SU-DHL-6 (cell line): ENCODE measurements around the gene VPS13D.

Experiments
- H2AFZ ChIP-seq: fragments of 200-600 bp; sonication (generic); 2 replicates; pipeline ENCODE4 v1.6.1; 2014; ENCODE audit warnings: low read depth, mild to moderate bottlenecking, moderate library complexity, mixed read lengths, antibody characterized with exemption, low read length; ENCODE audit not compliant: severe bottlenecking
- H3F3A ChIP-seq: fragments of 200-600 bp; shearing (Covaris generic); 2 replicates; pipeline ENCODE4 v1.6.0; 2016; ENCODE audit warnings: antibody characterized with exemption, mild to moderate bottlenecking; ENCODE audit not compliant: insufficient read depth
- H3K27ac ChIP-seq: fragments of 200-600 bp; sonication (generic); 2 replicates; pipeline ENCODE4 v1.5.1; 2016; ENCODE audit warnings: low read depth, mild to moderate bottlenecking, low read length, moderate library complexity, mixed read lengths
- H3K27me3 ChIP-seq: fragments of 200-600 bp; sonication (generic), shearing (Covaris generic); 2 replicates; pipeline ENCODE4 v1.6.0; 2014; ENCODE audit warnings: mild to moderate bottlenecking, low read length
- H3K36me3 ChIP-seq: fragments of 200-600 bp; sonication (generic); 2 replicates; pipeline ENCODE4 v1.6.1; 2014; ENCODE audit warnings: mild to moderate bottlenecking, low read length, mixed read lengths
- H3K4me2 ChIP-seq: fragments of 300-600, 200-600 bp; shearing (Covaris generic), sonication (generic); 2 replicates; pipeline ENCODE4 v1.6.0; 2014; ENCODE audit warnings: low read length, low read depth, mild to moderate bottlenecking; ENCODE audit not compliant: poor library complexity, severe bottlenecking
- H3K4me3 ChIP-seq: fragments of 200-600 bp; sonication (generic); 2 replicates; pipeline ENCODE4 v1.5.1; 2014; ENCODE audit warnings: antibody characterized with exemption, low read length, mild to moderate bottlenecking, mixed read lengths; ENCODE audit not compliant: insufficient read depth, poor library complexity, severe bottlenecking
- H3K79me2 ChIP-seq: fragments of 200-600 bp; sonication (generic); 2 replicates; pipeline ENCODE4 v1.6.1; 2014; ENCODE audit warnings: mild to moderate bottlenecking, low read length, moderate library complexity; ENCODE audit not compliant: insufficient read depth
- H3K9ac ChIP-seq: fragments of 200-600 bp; sonication (generic); 2 replicates; pipeline ENCODE4 v1.7.0; 2014; ENCODE audit warnings: mild to moderate bottlenecking, low read length
- H3K9me2 ChIP-seq: fragments of 200-600 bp; sonication (generic); replicated peaks from 2 replicates; pipeline ENCODE4 v1.6.1; 2014; ENCODE audit warnings: low read length; ENCODE audit not compliant: insufficient read depth
- H3K9me3 ChIP-seq: fragments of 200-600 bp; sonication (generic); 2 replicates; pipeline ENCODE4 v1.6.1; 2014; ENCODE audit warnings: low read length, mixed read lengths; ENCODE audit not compliant: insufficient read depth
- H4K20me1 ChIP-seq: fragments of 200-600 bp; sonication (generic); 2 replicates; pipeline ENCODE4 v1.6.1; 2014; ENCODE audit warnings: low read depth, mild to moderate bottlenecking, antibody characterized with exemption, low read length, moderate library complexity, mixed read lengths
- EZH2phosphoT487 ChIP-seq: fragments of 200-600 bp; sonication (generic), shearing (Covaris generic); conservative IDR thresholded peaks from 2 replicates; pipeline ENCODE4 v1.6.1; 2018; ENCODE audit warnings: mild to moderate bottlenecking, antibody characterized with exemption, low read length, moderate library complexity, mixed read lengths
- TF ChIP-seq, protein P1 (sequence below): fragments of 200-600 bp; sonication (generic); IDR thresholded peaks from one replicate; pipeline ENCODE4 v1.5.1; 2017; ENCODE audit warnings: antibody characterized with exemption, mild to moderate bottlenecking, low read length, moderate library complexity; ENCODE audit not compliant: insufficient read depth, poor library complexity, severe bottlenecking

Gene VPS13D

DNA sequence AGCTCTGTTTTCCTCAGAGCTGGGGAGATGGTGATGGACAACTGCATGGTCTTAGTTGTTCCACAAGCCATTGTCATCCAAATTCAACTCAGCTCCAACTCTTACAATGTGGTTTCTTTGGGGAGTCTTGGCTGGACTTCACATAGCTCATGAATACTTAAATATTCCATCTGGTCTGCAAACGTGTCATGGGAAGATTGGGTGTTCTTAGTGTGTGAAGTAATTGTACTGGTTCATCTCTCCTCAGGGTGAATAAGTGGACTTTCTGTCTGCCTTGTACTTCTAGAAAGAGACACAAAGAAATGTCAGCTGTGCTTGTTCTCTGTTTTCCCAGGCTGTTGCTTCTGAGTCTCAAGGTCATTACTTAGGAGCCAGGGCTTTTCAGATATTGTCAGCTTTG is 106.6 kb downstream of the VPS13D start:
- no peak overlapping the region for H3K4me3 ChIP-seq
- no peak overlapping the region for H3K27ac ChIP-seq
- no peaks in the 10 kb centered on the region for H3K36me3 ChIP-seq

DNA sequence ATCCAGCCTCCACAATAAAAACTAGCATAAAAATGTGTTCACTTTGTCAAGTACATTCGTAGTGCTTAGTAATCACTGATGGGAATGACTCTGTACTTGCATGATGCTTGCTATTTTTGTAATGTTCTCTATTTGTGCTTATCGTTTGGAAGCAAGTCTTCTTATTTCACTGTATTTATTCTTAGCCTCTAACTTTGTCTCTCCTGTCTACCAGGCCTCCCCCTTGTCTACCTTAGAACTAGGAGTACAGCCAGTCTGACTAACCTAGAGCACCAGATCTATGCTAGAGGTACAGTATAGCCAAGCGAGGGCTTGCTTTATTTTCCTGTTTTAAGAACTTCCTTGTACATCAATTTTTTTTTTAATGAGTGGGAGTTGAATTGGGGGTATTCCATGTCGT is 108.2 kb downstream of the VPS13D start:
- H3K27ac ChIP-seq, result no peak overlapping the region
- no peaks in the 10 kb centered on the region for H3K36me3 ChIP-seq
- no peaks in the 10 kb centered on the region for H4K20me1 ChIP-seq

More for the DNA sequence above, 106.6 kb downstream of the VPS13D start:
- no peaks in the 10 kb centered on the region for H3K9me3 ChIP-seq
- H3K4me2 ChIP-seq, result no peak overlapping the region
- no peaks in the 10 kb centered on the region for H3K9me2 ChIP-seq
- H2AFZ ChIP-seq, result no peak overlapping the region
- H3F3A ChIP-seq, result no peaks in the 10 kb centered on the region
- H3K9ac ChIP-seq, result no peak overlapping the region
- TF ChIP-seq, protein P1, sequence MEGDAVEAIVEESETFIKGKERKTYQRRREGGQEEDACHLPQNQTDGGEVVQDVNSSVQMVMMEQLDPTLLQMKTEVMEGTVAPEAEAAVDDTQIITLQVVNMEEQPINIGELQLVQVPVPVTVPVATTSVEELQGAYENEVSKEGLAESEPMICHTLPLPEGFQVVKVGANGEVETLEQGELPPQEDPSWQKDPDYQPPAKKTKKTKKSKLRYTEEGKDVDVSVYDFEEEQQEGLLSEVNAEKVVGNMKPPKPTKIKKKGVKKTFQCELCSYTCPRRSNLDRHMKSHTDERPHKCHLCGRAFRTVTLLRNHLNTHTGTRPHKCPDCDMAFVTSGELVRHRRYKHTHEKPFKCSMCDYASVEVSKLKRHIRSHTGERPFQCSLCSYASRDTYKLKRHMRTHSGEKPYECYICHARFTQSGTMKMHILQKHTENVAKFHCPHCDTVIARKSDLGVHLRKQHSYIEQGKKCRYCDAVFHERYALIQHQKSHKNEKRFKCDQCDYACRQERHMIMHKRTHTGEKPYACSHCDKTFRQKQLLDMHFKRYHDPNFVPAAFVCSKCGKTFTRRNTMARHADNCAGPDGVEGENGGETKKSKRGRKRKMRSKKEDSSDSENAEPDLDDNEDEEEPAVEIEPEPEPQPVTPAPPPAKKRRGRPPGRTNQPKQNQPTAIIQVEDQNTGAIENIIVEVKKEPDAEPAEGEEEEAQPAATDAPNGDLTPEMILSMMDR, result no peak
- no peak for TF ChIP-seq EZH2phosphoT487
- no peaks in the 10 kb centered on the region for H3K79me2 ChIP-seq
- no peaks in the 10 kb centered on the region for H3K27me3 ChIP-seq
- no peaks in the 10 kb centered on the region for H4K20me1 ChIP-seq

DNA sequence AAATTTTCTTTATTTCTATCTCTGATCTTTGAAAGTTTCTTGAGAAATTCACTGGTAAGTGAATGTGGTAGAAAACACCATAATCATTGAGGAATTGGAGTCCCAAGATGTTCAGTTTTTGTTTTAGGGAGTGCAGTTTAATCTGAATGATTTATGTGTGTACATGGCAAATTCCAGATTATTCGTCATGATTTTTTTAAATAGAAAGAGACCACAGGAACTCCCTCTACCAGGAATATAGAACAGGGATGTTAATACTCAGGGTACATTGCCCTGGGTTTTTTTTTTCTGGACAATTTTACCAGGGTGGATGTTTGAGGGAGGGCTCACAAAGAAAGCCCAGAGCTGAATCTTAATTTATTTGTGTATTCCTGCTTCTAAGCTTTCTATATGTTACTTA is 109.0 kb downstream of the VPS13D start:
- no peak overlapping the region for H3K4me3 ChIP-seq
- no peaks in the 10 kb centered on the region for H3K36me3 ChIP-seq
- H3K9me2 ChIP-seq, result no peaks in the 10 kb centered on the region
- no peak overlapping the region for H2AFZ ChIP-seq
- H3F3A ChIP-seq, result no peaks in the 10 kb centered on the region
- TF ChIP-seq EZH2phosphoT487, result no peak
- TF ChIP-seq, protein P1, result no peak
- H4K20me1 ChIP-seq, result no peaks in the 10 kb centered on the region
- H3K27ac ChIP-seq, result no peak overlapping the region
- no peak overlapping the region for H3K4me2 ChIP-seq
- H3K9ac ChIP-seq, result no peak overlapping the region
- no peaks in the 10 kb centered on the region for H3K79me2 ChIP-seq
- H3K27me3 ChIP-seq, result no peaks in the 10 kb centered on the region
- no peaks in the 10 kb centered on the region for H3K9me3 ChIP-seq

More for the DNA sequence above, 108.2 kb downstream of the VPS13D start:
- no peak overlapping the region for H2AFZ ChIP-seq
- no peak overlapping the region for H3K4me2 ChIP-seq
- H3K27me3 ChIP-seq, result no peaks in the 10 kb centered on the region
- H3K9me2 ChIP-seq, result no peaks in the 10 kb centered on the region
- no peak overlapping the region for H3K9ac ChIP-seq
- no peaks in the 10 kb centered on the region for H3K9me3 ChIP-seq
- H3K4me3 ChIP-seq, result no peak overlapping the region
- no peaks in the 10 kb centered on the region for H3F3A ChIP-seq
- TF ChIP-seq, protein P1, result no peak
- no peak for TF ChIP-seq EZH2phosphoT487
- no peaks in the 10 kb centered on the region for H3K79me2 ChIP-seq

DNA sequence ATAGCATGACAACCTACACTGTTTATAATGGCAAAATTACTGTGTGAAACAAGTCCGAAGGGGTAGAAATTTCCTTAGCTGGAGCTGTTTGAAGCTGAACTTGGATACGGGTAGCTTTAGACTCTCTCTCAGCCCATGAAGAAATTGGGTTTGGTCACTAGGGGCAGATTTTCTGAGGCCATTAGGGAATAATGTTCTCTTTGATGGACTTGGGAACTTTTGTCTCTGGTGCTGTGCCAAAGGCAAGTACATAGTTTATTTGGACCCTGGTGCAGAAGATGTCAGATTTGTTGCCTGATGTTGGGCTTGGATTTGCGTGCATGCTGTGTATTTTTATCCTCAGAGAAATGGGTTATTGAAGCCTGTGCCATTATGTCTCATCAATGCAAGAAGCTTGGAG is 109.6 kb downstream of the VPS13D start:
- Histone ChIP-seq H3K27ac (no peak overlapping the region), H4K20me1 (no peaks in the 10 kb centered on the region), H3K79me2 (no peaks in the 10 kb centered on the region), H3K4me2 (no peak overlapping the region), H3F3A (no peaks in the 10 kb centered on the region), H2AFZ (no peak overlapping the region), H3K9me3 (no peaks in the 10 kb centered on the region), H3K4me3 (no peak overlapping the region), H3K9me2 (no peaks in the 10 kb centered on the region), H3K36me3 (no peaks in the 10 kb centered on the region), H3K27me3 (no peaks in the 10 kb centered on the region), H3K9ac (no peak overlapping the region)
- no peak for TF ChIP-seq EZH2phosphoT487
- TF ChIP-seq, protein P1, result no peak
